ENCODE data around the gene RAMACL. TPM values are rescaled to one million over a fixed set of nuclear protein-coding genes. Genes with fewer than 3 reads are reported as not detected.

The RAMACL gene
- total RNA-seq, 6 donors from 2014 or later, result 3.7 to 13.0 (median 7.9) TPM

GRCh38 chr6:166627033-166627874 is 40.8 kb upstream of the RAMACL start, which contains the start of gene RPS6KA2:
Gene RPS6KA2, minus strand, starts transcription at chr6:166627251. Its CDS starts 232 bp downstream, at chr6:166627019.
- H3K4me1 ChIP-seq, result peaks cover 34 to 55% (median 45%) of the 10 kb centered on the region in 4 donors
- H3K9me3 ChIP-seq, result no peaks in the 10 kb centered on the region
- WGBS, 2 donors, result 0 to 1% methylated on average over 32 to 56 of the region's 87 CpGs
- TF ChIP-seq EP300 (IDR thresholded peaks at IDR 0.05) (peak in 1 of 4 donors; percentile 0), POLR2AphosphoS5 (IDR thresholded peaks at IDR 0.05) (peak; percentile 48 to 83), CTCF (IDR thresholded peaks at IDR 0.05) (peak in 2 of 6 experiments; percentile 23 to 39), POLR2A (IDR thresholded peaks at IDR 0.05) (peak in 3 of 4 donors; percentile 95 to 99 (median 95))
- peak within 1 kb of the TSS; percentile 49 to 91 (median 76) for H3K4me3 ChIP-seq
- H3K27ac ChIP-seq, result peak within 1 kb of the TSS; percentile 87 to 96 (median 90)
- no peaks in the 10 kb centered on the region for H3K27me3 ChIP-seq
- no peaks in the 10 kb centered on the region for H3K36me3 ChIP-seq
- ATAC-seq (ENCODE audit: low FRiP score in 2 of 2) (peak; percentile 95 to 98), DNase-seq (peak; percentile 100)

GRCh38 chr6:166626177-166627032 is 39.9 kb upstream of the RAMACL start:
- H3K4me3 ChIP-seq, result peak overlapping the region; percentile 44 to 91 (median 76)
- WGBS, 2 donors, result 2 to 3% methylated on average over 18 to 57 of the region's 66 CpGs
- H3K27me3 ChIP-seq, result no peaks in the 10 kb centered on the region
- no peaks in the 10 kb centered on the region for H3K36me3 ChIP-seq
- peak overlapping the region; percentile 87 to 96 (median 90) for H3K27ac ChIP-seq
- peak; percentile 38 to 88 for DNase-seq
- H3K9me3 ChIP-seq, result no peaks in the 10 kb centered on the region
- no peak for ATAC-seq (ENCODE audit: low FRiP score in 2 of 2)
- peaks cover 43 to 63% (median 53%) of the 10 kb centered on the region in 4 donors for H3K4me1 ChIP-seq
- TF ChIP-seq POLR2AphosphoS5 (IDR thresholded peaks at IDR 0.05) (no peak), EP300 (IDR thresholded peaks at IDR 0.05) (no peak), POLR2A (IDR thresholded peaks at IDR 0.05) (no peak), CTCF (IDR thresholded peaks at IDR 0.05) (no peak)

GRCh38 chr6:166625356-166625755 is 38.9 kb upstream of the RAMACL start:
- H3K4me3 ChIP-seq, result peak overlapping the region in 3 of 4 donors; percentile 72 to 91 (median 79)

More at GRCh38 chr6:166625356-166625755, 38.9 kb upstream of the RAMACL start:
- Histone ChIP-seq H3K27ac (peak overlapping the region; percentile 87 to 96 (median 90)), H3K9me3 (no peaks in the 10 kb centered on the region), H3K27me3 (no peaks in the 10 kb centered on the region), H3K4me1 (peaks cover 53 to 72% (median 64%) of the 10 kb centered on the region in 4 donors), H3K36me3 (no peaks in the 10 kb centered on the region)
- WGBS, 2 donors, result 37 to 45% methylated on average over 5 of the region's 5 CpGs
- no peak for ATAC-seq (ENCODE audit: low FRiP score in 2 of 2)
- TF ChIP-seq POLR2AphosphoS5 (IDR thresholded peaks at IDR 0.05) (peak; percentile 62 to 69), EP300 (IDR thresholded peaks at IDR 0.05) (peak in 1 of 4 donors; percentile 47), CTCF (IDR thresholded peaks at IDR 0.05) (no peak), POLR2A (IDR thresholded peaks at IDR 0.05) (peak in 1 of 4 donors; percentile 22)
- DNase-seq, result peak in 1 of 2 donors; percentile 49

Data from upper lobe of left lung (tissue), 6 donors.